Ectodermal cell (in vitro differentiated cells): Measurements from ENCODE around the gene ARHGAP1. TPM values are rescaled to one million over a fixed set of nuclear protein-coding genes. Genes with fewer than 3 reads are reported as not detected.
A peak's percentile ranks its signal among the peaks of the same experiment; 100 is the strongest.

ENCODE experiments used
- H3K27ac ChIP-seq: 2 replicates; pipeline ENCODE4 v1.7.0; 2013; ENCODE audit warnings: mild to moderate bottlenecking, low read depth, low read length; ENCODE audit not compliant: insufficient read depth, poor library complexity, severe bottlenecking
- H3K27me3 ChIP-seq: 2 replicates; pipeline ENCODE4 v1.7.0; 2013; ENCODE audit warnings: mild to moderate bottlenecking, low read length; ENCODE audit not compliant: insufficient read depth, control insufficient read depth, poor library complexity, severe bottlenecking
- H3K36me3 ChIP-seq: one replicate; pipeline ENCODE4 v1.7.0; 2013; ENCODE audit warnings: low read length; ENCODE audit not compliant: control insufficient read depth, insufficient read depth
- H3K4me1 ChIP-seq: one replicate; pipeline ENCODE4 v1.7.0; 2013; ENCODE audit warnings: low read length; ENCODE audit not compliant: control insufficient read depth, insufficient read depth
- H3K4me3 ChIP-seq: 2 replicates; pipeline ENCODE4 v1.7.0; 2013; ENCODE audit warnings: low read depth, low read length, control low read depth; ENCODE audit not compliant: insufficient read depth
- H3K9me3 ChIP-seq: 2 replicates; pipeline ENCODE4 v1.7.0; 2013; ENCODE audit warnings: mild to moderate bottlenecking, low read length, moderate library complexity; ENCODE audit not compliant: control insufficient read depth
- WGBS, 2 experiments: methylation state at CpG; one replicate each; pipeline ENCODE4 v1.1.7; 2013; ENCODE audit warnings: missing lambda C conversion rate in 2 of 2; 5-methylcytosine and 5-hydroxymethylcytosine counted together
- polyA plus RNA-seq, 4 experiments: library from polyadenylated mRNA; stranded (reverse); fragments of 50-300 nt; gene quantifications; one replicate each; pipeline ENCODE4 v1.2.3, GENCODE V29; 2013

ARHGAP1 gene
- 39.6 TPM for polyA plus RNA-seq (2013, experiment 1 of 4)
- polyA plus RNA-seq (2013, experiment 2 of 4), result 38.7 TPM
- 24.7 TPM for polyA plus RNA-seq (2013, experiment 3 of 4)
- 25.6 TPM for polyA plus RNA-seq (2013, experiment 4 of 4)

DNA sequence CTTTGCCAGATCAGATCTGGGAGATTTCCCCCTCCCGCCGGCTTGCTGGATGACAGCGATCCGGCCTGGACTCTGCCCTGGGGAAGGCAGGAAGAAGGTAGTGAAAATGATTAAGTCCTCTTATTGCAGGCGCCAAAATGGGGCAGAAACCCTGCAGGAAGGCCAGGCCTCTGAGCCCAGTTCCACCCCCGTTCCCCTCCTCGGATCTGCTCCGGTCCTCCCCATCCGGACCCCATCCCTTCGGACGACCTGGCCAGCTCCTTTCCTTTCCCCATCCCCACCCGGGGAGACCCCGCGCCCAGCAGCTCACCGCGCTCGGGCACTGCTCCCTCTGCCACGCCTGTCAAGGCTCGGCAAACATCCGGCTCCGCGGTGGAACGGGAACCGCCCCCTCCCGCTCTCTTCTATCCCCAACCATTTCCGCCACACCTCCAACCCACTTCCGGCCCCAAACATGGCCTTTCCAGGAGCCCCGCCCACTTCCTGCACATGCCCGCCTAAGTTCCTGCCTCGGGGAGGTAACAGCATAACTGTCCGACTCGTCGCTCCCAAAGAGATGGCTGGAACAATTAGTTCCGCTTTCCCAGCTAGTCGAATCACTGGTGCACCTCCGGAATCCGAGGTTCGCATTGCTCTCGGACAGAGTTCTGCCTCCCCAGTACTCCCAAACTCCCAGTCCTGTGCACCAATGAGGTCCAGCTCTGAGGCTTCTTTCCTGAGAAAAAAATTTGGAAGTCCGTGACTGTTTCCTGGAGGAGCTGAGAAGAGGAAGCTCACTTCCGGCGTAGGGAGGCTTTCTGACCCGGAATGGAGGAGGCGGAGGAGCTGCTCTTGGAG lies at the start of gene ARHGAP1, which contains the start of gene ZNF408:
TSS of gene ARHGAP1 (minus strand) at position 379 of the 837 bp plus-strand sequence. CDS start 4,512 bp downstream, outside the sequence.
TSS of gene ZNF408 (plus strand) at position 791 of the 837 bp plus-strand sequence. CDS start at position 808, 17 bp downstream.
- Histone ChIP-seq H3K36me3 (peaks cover 25% of the 10 kb centered on the region), H3K27me3 (no peaks in the 10 kb centered on the region), H3K27ac (peak within 1 kb of the TSS; percentile 91), H3K4me3 (peak within 1 kb of the TSS; percentile 82), H3K9me3 (no peaks in the 10 kb centered on the region), H3K4me1 (peaks cover 14% of the 10 kb centered on the region)
- WGBS, 2 experiments, result 0% methylated on average over 44 of the region's 44 CpGs

DNA sequence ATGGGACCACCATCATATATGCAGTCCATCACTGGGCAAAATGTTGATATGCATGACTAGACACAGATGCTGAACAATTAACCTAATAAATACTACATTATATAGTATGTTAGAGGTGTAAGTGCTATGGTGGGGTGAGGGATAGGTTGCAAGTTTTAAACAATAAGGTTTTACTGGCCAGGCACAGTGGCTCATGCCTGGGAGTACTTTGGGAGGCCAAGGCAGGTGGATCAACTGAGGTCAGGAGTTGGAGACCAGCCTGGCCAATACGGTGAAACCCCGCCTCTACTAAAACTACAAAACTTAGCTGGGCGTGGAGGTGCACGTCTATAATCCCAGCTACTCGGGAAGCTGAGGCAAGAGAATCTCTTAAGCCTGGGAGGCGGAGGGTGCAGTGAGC lies 46.7 kb upstream of the ARHGAP1 start:
- 93 to 97% methylated on average over 6 of the region's 6 CpGs for WGBS, 2 experiments

DNA sequence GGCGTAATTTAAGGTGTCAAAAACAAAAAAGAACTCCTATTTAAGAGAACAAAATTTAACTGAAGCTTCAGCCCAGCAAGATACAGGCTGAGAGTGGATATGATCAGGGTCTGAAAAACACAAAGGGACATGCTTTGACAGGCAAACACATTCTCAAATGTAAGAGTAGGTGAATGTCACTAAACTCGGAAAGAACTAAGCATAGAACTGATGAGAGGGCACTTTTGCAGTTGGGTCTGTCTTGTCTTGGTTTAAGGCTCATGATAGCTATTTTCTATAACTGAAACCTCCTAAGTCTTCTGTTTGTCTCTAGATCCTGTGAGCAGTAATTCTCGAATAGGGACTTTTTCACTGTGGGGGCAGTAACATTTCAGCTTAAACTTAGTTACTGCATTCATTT lies 45.6 kb upstream of the ARHGAP1 start:
- Histone ChIP-seq H3K9me3 (no peaks in the 10 kb centered on the region), H3K27me3 (no peaks in the 10 kb centered on the region)
- WGBS, 2 experiments, result 97 to 99% methylated on average over 3 of the region's 3 CpGs

More for the DNA sequence above, 46.7 kb upstream of the ARHGAP1 start:
- Histone ChIP-seq H3K27ac (no peak overlapping the region), H3K27me3 (no peaks in the 10 kb centered on the region), H3K4me3 (no peak overlapping the region), H3K9me3 (no peaks in the 10 kb centered on the region), H3K36me3 (peaks cover 93% of the 10 kb centered on the region), H3K4me1 (no peaks in the 10 kb centered on the region)

DNA sequence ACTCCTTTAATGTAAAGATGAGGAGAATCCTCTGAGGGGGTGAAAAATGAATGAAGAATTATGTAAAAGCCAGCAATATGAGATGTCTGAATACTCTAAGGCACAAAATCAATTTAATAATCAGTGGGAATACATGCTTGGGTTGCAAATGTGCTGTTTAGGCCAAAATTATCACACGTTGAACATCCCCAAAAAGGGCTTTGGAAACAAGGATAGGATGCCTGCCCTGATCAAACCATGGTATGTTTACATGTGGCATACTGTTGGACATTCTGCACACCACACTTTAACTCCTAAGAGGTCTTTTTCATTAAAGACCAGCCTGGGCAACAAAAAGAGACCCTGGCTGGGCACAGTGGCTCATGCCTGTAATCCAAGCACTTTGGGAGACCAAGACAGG lies 44.9 kb upstream of the ARHGAP1 start:
- no peak overlapping the region for H3K27ac ChIP-seq
- no peak overlapping the region for H3K4me3 ChIP-seq
- H3K27me3 ChIP-seq, result no peaks in the 10 kb centered on the region
- H3K4me1 ChIP-seq, result no peaks in the 10 kb centered on the region
- WGBS, 2 experiments, result 80 to 97% methylated on average over 1 of the region's 1 CpG
- peaks cover 82% of the 10 kb centered on the region for H3K36me3 ChIP-seq
- H3K9me3 ChIP-seq, result no peaks in the 10 kb centered on the region

More for the DNA sequence above, 45.6 kb upstream of the ARHGAP1 start:
- no peaks in the 10 kb centered on the region for H3K4me1 ChIP-seq
- H3K4me3 ChIP-seq, result no peak overlapping the region
- H3K27ac ChIP-seq, result no peak overlapping the region
- H3K36me3 ChIP-seq, result peaks cover 88% of the 10 kb centered on the region

DNA sequence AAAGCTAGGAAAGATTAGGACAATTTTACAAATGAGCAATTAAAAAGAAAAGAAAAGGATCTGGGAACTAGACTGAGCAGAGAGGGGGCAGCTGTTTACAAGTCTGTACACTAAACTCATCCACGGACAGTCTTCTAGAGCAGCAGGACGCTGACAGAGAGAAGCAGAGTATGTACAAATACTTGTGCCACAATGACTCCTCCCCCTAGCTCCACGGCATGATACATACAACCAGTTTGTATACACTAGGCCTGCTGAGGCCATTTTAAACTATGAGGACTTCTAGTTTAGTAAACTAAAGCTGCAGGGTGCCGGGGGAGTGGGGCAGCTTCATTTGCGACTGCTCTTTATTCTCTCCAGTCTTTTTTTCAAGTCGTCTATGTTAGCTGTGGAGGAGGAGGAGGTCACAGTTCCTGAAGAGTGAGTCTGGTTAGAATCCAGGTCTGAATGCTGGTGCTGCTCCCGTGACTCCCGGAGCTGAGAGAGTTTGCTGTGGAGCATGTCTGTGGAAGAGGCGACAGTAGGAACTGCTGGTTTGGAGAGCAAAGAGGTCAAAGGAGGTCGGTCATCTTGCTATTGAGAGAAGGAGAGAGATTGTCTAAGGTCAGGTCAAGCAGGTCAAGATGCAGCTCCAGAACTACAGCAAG lies 43.4 kb upstream of the ARHGAP1 start:
- H3K4me3 ChIP-seq, result no peak overlapping the region
- H3K27ac ChIP-seq, result no peak overlapping the region
- peaks cover 68% of the 10 kb centered on the region for H3K36me3 ChIP-seq
- H3K4me1 ChIP-seq, result no peaks in the 10 kb centered on the region
- WGBS, 2 experiments, result 88 to 90% methylated on average over 10 of the region's 10 CpGs
- H3K9me3 ChIP-seq, result no peaks in the 10 kb centered on the region
- no peaks in the 10 kb centered on the region for H3K27me3 ChIP-seq

DNA sequence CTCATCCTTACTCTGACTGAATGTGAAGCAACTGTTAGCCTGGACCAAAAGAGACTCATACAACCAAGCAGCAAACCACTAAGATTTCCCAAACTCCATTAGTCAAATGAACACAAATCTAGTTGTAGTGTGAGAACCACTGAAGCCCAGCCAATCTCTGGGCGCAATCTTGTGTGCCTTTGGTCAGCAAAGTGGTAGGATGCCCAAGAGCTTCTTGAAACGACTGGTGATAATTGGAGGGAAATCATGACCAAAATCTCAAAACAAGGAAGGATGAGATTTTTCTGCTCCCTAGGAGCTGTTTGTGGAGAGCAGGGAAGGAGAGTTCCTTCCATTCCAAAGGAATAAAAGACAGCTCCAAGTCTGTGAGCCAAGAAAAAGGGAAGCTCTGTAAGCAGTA lies 42.6 kb upstream of the ARHGAP1 start:
- Histone ChIP-seq H3K27me3 (no peaks in the 10 kb centered on the region), H3K27ac (no peak overlapping the region), H3K36me3 (peaks cover 62% of the 10 kb centered on the region), H3K4me1 (no peaks in the 10 kb centered on the region), H3K9me3 (no peaks in the 10 kb centered on the region), H3K4me3 (no peak overlapping the region)
- 96% methylated on average over 2 of the region's 2 CpGs for whole genome bisulfite sequencing, 2 experiments

DNA sequence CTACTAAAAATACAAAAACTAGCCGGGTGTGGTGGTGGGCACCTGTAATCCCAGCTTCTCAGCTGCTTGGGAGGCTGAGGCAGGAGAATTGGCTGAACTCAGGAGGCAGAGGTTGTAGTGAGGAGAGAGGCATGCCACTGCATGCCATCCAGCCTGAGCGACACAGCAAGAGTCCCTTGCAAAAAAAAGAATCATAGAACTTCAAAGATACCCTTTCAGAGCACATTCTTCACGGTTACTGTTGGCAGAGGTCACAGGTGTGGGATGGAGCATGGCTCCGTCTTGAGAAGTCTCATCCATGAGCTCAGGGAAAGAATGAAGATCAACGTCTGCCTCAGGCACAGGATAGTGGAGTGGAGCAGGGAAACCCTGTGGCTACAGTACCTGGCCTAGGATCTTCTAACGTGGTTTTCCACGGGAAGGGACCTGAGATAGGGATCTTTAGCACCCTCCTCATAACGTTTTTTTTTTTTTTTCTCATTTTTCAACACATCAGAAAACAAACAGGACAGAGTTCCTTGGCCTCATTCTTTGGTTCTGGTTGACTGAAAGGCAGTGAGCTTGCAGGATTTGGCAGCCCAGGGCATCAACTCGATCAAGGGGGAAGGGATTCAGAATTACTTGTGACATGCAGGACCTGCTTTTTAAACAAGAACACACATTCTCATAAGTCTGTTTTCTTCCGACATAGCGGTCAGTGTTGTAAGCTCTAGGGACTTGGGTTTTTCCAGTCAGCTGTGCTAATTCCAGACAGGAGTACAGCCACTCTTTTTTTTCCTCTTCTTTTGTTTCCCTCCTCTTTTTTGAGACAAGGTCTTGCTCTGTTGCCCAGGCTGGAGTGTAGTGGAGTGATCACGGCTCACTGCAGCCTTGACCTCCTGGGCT lies 41.4 kb upstream of the ARHGAP1 start:
- H3K27ac ChIP-seq, result no peak overlapping the region
- peaks cover 50% of the 10 kb centered on the region for H3K36me3 ChIP-seq
- no peaks in the 10 kb centered on the region for H3K9me3 ChIP-seq
- H3K4me3 ChIP-seq, result no peak overlapping the region
- 86 to 87% methylated on average over 12 of the region's 12 CpGs for WGBS, 2 experiments
- H3K4me1 ChIP-seq, result no peaks in the 10 kb centered on the region
- no peaks in the 10 kb centered on the region for H3K27me3 ChIP-seq

DNA sequence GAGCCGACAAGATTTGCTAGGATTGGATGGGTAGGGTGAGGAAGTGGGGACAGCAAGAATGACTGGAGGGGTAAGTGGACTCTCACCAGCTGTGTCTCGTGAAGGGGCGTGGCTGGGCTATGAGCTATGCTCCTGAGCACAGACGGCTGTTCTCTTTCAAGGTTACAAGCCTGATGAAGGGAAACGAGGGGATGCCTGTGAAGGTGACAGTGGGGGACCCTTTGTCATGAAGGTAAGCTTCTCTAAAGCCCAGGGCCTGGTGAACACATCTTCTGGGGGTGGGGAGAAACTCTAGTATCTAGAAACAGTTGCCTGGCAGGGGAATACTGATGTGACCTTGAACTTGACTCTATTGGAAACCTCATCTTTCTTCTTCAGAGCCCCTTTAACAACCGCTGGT lies 38.5 kb upstream of the ARHGAP1 start:
- Histone ChIP-seq H3K27me3 (no peaks in the 10 kb centered on the region), H3K27ac (no peak overlapping the region), H3K4me3 (no peak overlapping the region), H3K4me1 (no peaks in the 10 kb centered on the region), H3K36me3 (peaks cover 23% of the 10 kb centered on the region), H3K9me3 (no peaks in the 10 kb centered on the region)
- WGBS, 2 experiments, result 75 to 80% methylated on average over 6 of the region's 6 CpGs

DNA sequence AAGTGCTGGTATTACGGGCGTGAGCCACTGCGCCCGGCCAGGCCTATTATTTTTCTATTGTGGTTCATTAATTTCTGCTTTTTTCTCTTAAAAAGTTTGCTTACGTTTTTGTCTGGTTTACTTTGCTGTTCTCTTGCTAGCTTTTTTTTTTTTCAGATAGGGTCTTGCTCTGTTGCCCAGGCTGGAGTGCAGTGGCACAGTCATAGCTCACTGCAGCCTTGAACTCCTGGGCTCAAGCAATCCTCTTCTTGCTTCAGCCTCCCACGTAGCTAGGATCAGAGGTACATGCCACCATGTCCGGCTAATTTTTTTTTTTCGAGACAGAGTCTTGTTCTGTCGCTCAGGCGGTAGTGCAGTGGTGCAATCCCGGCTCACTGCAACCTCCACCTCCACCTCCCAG lies 37.3 kb upstream of the ARHGAP1 start:
- H3K9me3 ChIP-seq, result no peaks in the 10 kb centered on the region
- H3K27me3 ChIP-seq, result no peaks in the 10 kb centered on the region
- H3K27ac ChIP-seq, result no peak overlapping the region
- H3K36me3 ChIP-seq, result peaks cover 11% of the 10 kb centered on the region
- H3K4me3 ChIP-seq, result no peak overlapping the region
- WGBS, 2 experiments, result 94 to 95% methylated on average over 11 of the region's 11 CpGs
- H3K4me1 ChIP-seq, result no peaks in the 10 kb centered on the region
